ENCODE measurements around the gene SLC4A5.

SLC4A5 gene

DNA sequence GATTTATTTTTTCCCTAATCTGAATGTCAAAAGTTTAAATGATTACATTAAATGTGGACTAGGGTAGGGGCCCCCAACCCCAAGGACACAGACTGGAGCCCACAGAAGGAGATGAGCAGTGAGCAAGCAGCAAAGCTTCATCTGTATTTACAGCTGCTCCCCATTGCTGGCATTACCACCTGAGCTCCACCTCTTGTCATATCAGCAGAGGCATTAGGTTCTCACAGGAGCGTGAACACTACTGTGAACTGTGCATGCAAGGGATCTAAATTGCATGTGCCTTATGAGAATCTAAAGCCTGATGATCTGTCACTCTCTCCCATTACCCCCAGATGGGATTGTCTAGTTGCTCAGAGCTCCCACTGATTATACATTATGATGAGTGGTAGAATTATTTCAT is 168.3 kb downstream of the SLC4A5 start:
- Mint-ChIP-seq H3K27ac (peak overlapping the region; percentile 30), H3K36me3 (ENCODE audit: low read depth) (peaks cover 81% of the 10 kb centered on the region), H3K9me3 (no peaks in the 10 kb centered on the region), H3K4me3 (peak overlapping the region; percentile 40), H3K4me1 (ENCODE audit: low read depth) (peaks cover 61% of the 10 kb centered on the region), H3K27me3 (no peaks in the 10 kb centered on the region)
- intact Hi-C loops (cut with micrococcal nuclease), result no loop called here

DNA sequence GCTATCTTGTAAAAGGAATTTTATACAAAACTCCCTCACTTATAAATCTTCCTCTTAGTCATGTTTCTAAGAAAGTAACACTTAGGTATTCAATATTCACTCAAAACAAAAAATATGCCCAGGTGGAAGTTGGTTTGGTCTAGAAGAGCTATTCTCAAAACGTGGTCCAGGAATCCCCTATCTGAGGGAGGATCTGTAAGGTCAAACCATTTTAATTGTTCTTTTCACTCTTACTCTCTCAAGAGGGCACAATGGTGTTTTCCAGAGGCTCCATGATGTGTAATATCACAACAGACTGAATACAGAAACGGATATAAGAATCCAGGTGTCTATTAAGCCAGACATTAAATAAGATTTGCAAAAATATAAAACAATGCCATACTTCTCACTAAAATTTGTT is 174.5 kb downstream of the SLC4A5 start:
- no peaks in the 10 kb centered on the region for H3K9me3 Mint-ChIP-seq
- intact Hi-C loops (cut with micrococcal nuclease), result loop anchor here (5.0 kb wide), 1 partner anchor 34 kb away; no protein-coding TSS in a partner anchor
- H3K4me1 Mint-ChIP-seq (ENCODE audit: low read depth), result peaks cover 34% of the 10 kb centered on the region
- H3K36me3 Mint-ChIP-seq (ENCODE audit: low read depth), result peaks cover 94% of the 10 kb centered on the region
- H3K27me3 Mint-ChIP-seq, result no peaks in the 10 kb centered on the region
- no peak overlapping the region for H3K27ac Mint-ChIP-seq
- H3K4me3 Mint-ChIP-seq, result no peak overlapping the region

Data from dendritic cell treated with granulocyte-macrophage colony-stimulating factor and Interleukin-4, amounts not matched to agents 40 ng/mL and 50 ng/mL, for 4 days (primary cell).